HG02759 (cell line): ENCODE measurements around the gene MALAT1.

Experiments used
- ATAC-seq: cut with Tn5 transposase; IDR thresholded peaks from one replicate; pipeline ENCODE4 v1.9.1; 2021; ENCODE audit warnings: mild to moderate bottlenecking, moderate library complexity; ENCODE audit not compliant: unreplicated experiment

The MALAT1 gene

DNA sequence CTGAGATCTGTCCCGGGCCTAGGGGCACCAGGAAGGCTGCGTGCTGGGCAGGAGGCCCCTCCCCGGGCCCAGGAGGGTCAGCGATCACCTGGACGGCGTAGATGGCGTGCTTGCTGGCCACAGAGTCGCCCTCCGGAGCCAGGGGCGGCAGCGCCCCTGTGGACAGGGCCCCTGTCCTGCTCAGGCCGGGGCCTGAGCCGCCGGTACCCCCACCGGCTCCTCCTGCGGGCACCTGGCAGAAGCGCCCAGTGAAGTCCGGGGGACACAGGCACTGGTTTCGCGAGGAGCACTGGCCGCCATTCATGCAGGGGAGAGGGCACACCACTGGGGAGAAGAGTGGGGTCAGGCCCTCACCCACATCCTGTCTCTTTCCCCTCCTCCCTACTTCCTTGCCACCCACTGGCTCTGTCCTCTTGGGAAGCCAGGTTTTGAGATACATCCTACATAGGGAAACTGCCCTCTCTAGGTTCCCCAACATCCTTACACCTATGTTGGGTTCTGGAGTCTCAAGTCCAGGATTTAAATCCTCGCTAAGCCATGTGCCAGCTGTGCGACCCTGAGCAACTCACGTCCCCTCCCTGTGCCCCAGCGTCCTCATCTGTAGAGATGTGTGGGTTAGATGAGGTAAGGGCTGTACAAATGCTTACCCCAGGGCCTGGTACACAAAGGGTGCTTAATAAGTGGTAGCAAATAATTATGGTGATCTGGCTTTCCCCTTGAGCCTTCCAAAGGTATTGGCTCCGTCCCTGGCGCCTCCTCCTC lies 55.4 kb downstream of the MALAT1 start:
- no peak for ATAC-seq

DNA sequence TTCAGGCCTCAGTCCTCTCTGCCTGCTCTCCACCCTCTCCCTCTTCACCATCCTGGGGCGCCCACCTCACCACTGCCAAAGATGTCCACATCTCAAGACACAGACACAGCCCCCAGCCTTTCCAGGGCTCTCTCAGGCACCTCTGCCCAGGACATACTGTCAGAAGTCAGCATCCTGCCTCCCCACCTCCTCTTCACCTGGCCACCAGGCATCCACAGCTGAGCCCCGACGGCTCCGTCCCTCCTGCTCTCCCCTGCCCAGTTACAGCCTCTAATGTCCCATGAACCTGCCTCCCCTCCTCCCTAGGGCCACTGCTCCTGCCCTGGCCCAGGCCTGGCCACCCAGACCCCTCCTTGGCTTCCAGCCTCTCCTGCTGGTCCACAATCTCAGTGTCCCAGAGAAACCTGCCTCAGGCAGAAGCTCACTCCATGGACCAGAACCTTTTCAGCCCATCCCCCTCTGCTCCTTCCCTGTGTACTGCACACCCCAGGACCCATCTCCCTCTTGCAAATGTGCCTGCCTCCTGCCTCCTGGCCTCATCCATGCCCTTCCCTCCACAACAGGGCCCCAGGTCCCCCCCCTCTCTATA lies 56.1 kb downstream of the MALAT1 start:
- no peak for ATAC-seq

DNA sequence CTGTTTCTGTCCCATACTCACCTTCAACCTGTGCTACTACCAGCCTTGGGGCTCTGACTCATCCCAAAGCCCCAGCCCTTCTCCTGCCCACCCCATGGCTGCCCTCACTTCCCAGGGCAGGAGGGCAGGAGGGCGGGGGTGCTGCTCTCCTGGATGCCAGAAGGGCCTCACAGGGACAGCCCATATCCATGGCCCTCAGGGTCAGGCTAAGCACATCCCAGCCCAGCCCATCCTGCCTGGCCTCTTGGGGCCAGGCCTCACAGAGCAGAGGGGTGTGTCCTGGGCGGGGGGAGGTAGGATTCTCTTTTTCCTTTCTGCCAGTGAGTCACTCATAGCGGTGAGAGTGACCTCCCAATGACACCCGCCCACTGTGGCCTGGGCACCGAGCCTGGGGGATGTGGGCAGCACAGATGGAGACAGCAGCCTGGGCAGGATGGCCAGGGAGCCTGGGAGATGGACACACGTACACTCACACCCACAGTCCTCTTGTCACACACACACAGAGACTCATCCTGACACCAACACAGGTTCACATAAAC lies 56.9 kb downstream of the MALAT1 start:
- ATAC-seq = no peak
